Lower lobe of right lung (tissue), 2 donors: ENCODE results near the gene TOM1. TPM values are rescaled to one million over a fixed set of nuclear protein-coding genes. Genes with fewer than 3 reads are reported as not detected.
A peak's percentile ranks its signal among the peaks of the same experiment; 100 is the strongest.

Experiments
- ATAC-seq, 2 donors: fragments of 200-7000 bp; cut with Tn5 transposase; one replicate each; pipeline ENCODE4 v1.9.1; 2020 to 2022; ENCODE audit warnings: mild to moderate bottlenecking in 2 of 2, moderate library complexity in 2 of 2
- DNase-seq: peaks from one replicate; pipeline ENCODE4 v3.0.0-alpha.2; 2020
- H3K27ac ChIP-seq: fragments of 200-600 bp; one replicate; pipeline ENCODE4 v1.8.0; 2022
- H3K27me3 ChIP-seq: fragments of 200-600 bp; one replicate; pipeline ENCODE4 v1.8.0; 2022; ENCODE audit warnings: low read depth
- H3K36me3 ChIP-seq: fragments of 200-600 bp; one replicate; pipeline ENCODE4 v1.8.0; 2022; ENCODE audit warnings: mild to moderate bottlenecking
- H3K4me1 ChIP-seq: fragments of 200-600 bp; one replicate; pipeline ENCODE4 v1.8.0; 2022
- H3K4me3 ChIP-seq: fragments of 200-600 bp; one replicate; pipeline ENCODE4 v1.8.0; 2022; ENCODE audit warnings: mild to moderate bottlenecking
- H3K9me3 ChIP-seq: fragments of 200-600 bp; one replicate; pipeline ENCODE4 v1.8.0; 2022
- intact Hi-C: fragments of 100-400 bp; cut with DNase I; formaldehyde crosslinking; loops from one replicate; pipeline ENCODE4 v1.11.0; 2022
- total RNA-seq: library from RNA; stranded (reverse); fragmentation: NEBNext Ultra II Directional; extraction: Animal tissue kit (Norgen Biotek cat#: 25700); gene quantifications from one replicate; pipeline ENCODE4 v1.2.1, GENCODE V29; 2021
- TF ChIP-seq, protein P1 (sequence below): fragments of 200-600 bp; IDR thresholded peaks from one replicate; pipeline ENCODE4 v1.8.0; 2022; ENCODE audit warnings: antibody characterized with exemption, mild to moderate bottlenecking
- donor health status: DM: no; HTN: yes; CAD: no; lungs with severe emphysema.

TOM1 gene
- total RNA-seq, 1 donor from 2014 or later, result 70.3 TPM

- H3K4me1 ChIP-seq, result peaks cover 35% of the 10 kb centered on the region
- TF ChIP-seq, protein P1, sequence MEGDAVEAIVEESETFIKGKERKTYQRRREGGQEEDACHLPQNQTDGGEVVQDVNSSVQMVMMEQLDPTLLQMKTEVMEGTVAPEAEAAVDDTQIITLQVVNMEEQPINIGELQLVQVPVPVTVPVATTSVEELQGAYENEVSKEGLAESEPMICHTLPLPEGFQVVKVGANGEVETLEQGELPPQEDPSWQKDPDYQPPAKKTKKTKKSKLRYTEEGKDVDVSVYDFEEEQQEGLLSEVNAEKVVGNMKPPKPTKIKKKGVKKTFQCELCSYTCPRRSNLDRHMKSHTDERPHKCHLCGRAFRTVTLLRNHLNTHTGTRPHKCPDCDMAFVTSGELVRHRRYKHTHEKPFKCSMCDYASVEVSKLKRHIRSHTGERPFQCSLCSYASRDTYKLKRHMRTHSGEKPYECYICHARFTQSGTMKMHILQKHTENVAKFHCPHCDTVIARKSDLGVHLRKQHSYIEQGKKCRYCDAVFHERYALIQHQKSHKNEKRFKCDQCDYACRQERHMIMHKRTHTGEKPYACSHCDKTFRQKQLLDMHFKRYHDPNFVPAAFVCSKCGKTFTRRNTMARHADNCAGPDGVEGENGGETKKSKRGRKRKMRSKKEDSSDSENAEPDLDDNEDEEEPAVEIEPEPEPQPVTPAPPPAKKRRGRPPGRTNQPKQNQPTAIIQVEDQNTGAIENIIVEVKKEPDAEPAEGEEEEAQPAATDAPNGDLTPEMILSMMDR, result no peak
- no peaks in the 10 kb centered on the region for H3K27me3 ChIP-seq
- ATAC-seq (no peak), DNase-seq (no peak)
- H3K4me3 ChIP-seq, result no peak overlapping the region
- no peak overlapping the region for H3K27ac ChIP-seq
- H3K36me3 ChIP-seq, result peaks cover 41% of the 10 kb centered on the region
- no peaks in the 10 kb centered on the region for H3K9me3 ChIP-seq
- intact Hi-C loops, result no loop called here
These were observed 49.6 kb downstream of the TOM1 start for GRCh38 chr22:35349368-35349703.

DNA sequence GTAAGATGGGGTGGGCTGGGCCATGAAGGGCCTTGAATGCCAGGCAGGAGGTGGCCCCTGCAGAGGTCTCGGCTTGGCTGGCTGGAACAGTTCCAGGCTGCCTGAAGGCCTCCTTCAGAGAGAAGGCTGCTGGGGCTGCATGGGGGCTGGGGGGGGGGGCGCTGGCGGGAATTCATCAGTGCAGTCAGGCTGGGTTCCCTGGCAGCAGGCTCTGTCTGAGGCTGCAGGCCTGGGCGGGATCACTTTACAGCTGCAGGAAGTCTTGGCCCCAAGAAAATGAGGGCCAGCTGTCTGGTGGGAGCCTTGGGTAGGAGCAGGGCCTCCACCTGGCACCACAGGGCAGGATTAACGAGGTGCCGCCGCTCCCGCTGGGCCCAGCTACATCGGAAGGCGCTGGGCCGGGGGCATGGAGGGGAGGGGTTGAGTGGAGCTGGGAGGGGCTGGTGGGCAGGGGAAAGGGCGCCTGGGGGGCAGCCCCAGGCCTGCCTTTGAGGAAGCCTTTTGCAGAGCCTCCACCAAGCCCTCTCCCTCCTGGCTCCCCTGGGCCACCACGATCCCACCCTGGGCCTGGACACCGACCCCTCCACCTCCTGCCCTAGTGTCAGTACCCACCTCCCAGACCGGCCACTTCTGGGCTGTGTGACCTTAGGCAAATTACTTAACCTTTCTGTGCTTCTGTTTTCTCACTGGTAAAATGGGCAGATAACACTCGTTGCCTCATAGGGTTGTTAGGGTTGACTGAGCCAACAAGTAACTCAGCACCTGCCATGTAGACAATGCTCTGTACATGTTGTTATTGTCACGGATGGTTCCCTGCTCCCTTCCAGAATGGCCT lies 50.2 kb downstream of the TOM1 start:
- ATAC-seq, result peak in 1 of 2 donors; percentile 0
- Histone ChIP-seq H3K27me3 (no peaks in the 10 kb centered on the region), H3K36me3 (peaks cover 35% of the 10 kb centered on the region), H3K4me3 (no peak overlapping the region), H3K4me1 (peaks cover 35% of the 10 kb centered on the region), H3K9me3 (no peaks in the 10 kb centered on the region), H3K27ac (peak overlapping the region; percentile 62)
- TF ChIP-seq, protein P1, result no peak
- no peak for DNase-seq
- intact Hi-C loops, result no loop called here

DNA sequence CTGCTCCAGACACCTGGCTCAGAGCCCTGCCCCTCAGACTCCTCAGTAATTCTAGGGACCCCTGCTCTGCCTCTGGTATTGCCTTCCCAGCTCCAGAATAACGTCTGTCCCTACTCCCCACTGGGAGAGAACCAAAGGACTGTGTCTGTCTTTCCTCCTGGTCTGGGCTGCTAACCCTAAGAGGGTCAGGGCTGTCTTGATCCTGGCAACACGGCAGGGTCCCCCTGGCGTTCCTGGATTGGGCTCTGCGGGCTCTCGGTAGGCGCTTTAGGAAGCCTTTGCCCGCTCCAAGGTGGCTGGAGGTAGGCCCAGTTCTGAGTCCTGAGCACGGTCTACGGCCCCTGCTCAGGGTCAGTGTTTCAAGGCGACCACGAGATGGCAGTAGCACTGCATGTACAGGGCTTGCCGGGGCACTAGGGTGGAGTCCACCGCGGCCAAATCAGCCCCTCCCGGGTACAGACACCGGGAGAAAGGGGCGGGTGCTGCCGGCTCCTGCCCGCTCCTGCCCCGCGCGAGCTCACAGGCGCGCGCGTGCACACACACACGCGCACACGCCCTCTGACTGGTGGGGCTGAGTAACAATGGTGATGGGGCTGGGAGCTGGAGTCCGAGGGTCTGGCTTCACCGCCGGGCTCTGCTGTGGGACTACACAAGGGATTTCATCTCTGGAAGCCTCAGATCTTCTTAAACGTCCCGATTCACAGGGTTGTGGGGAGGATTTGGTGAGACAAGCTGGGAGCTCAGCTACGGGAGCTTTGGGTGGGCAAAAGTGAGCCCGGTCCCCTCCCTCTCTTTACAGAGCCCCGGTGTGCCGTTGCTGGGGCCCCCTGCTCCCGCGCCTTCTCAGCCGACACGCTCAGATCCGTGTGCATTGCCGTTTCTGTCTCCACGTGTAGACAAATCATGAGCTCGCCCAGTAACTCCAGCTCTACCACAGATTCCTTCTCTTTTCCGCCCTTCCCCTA lies 51.1 kb downstream of the TOM1 start:
- DNase-seq (peak; percentile 93), ATAC-seq (peak; percentile 93)
- no peaks in the 10 kb centered on the region for H3K9me3 ChIP-seq
- no peaks in the 10 kb centered on the region for H3K27me3 ChIP-seq
- peak overlapping the region; percentile 62 for H3K27ac ChIP-seq
- peaks cover 26% of the 10 kb centered on the region for H3K36me3 ChIP-seq
- H3K4me1 ChIP-seq, result peaks cover 35% of the 10 kb centered on the region
- TF ChIP-seq, protein P1, result peak; percentile 94
- intact Hi-C loops, result no loop called here
- H3K4me3 ChIP-seq, result peak overlapping the region; percentile 62

- DNase-seq (peak; percentile 92), ATAC-seq (peak; percentile 63 to 79)
- no peaks in the 10 kb centered on the region for H3K27me3 ChIP-seq
- TF ChIP-seq, protein P1, result peak; percentile 16
- peak overlapping the region; percentile 21 for H3K4me3 ChIP-seq
- peak overlapping the region; percentile 69 for H3K27ac ChIP-seq
- H3K9me3 ChIP-seq, result no peaks in the 10 kb centered on the region
- H3K4me1 ChIP-seq, result peaks cover 35% of the 10 kb centered on the region
- H3K36me3 ChIP-seq, result peaks cover 10% of the 10 kb centered on the region
- intact Hi-C loops, result no loop called here
These were observed 52.8 kb downstream of the TOM1 start for GRCh38 chr22:35352214-35353111.

GRCh38 chr22:35353318-35353717 lies 53.6 kb downstream of the TOM1 start:
- peak; percentile 81 for DNase-seq
- TF ChIP-seq, protein P1, result no peak

More at GRCh38 chr22:35353318-35353717, 53.6 kb downstream of the TOM1 start:
- peaks cover 35% of the 10 kb centered on the region for H3K4me1 ChIP-seq
- intact Hi-C loops, result no loop called here
- H3K9me3 ChIP-seq, result no peaks in the 10 kb centered on the region
- peak overlapping the region; percentile 69 for H3K27ac ChIP-seq
- peaks cover 1% of the 10 kb centered on the region for H3K36me3 ChIP-seq
- peak overlapping the region; percentile 21 for H3K4me3 ChIP-seq
- H3K27me3 ChIP-seq, result no peaks in the 10 kb centered on the region
- peak in 1 of 2 donors; percentile 6 for ATAC-seq
